ENCODE results near the gene CLDN25. TPM values are rescaled to one million over a fixed set of nuclear protein-coding genes. Genes with fewer than 3 reads are reported as not detected.
A peak's percentile ranks its signal among the peaks of the same experiment; 100 is the strongest.

CLDN25 gene
- total and polyA plus RNA-seq, 2 donors (not counting 3 experiments of a cell fraction or from before 2014, with no cell fraction given): not detected

GRCh38 chr11:113773092-113773415 is 6.5 kb upstream of the CLDN25 start:
- H3K27me3 ChIP-seq (ENCODE audit: control insufficient read depth in 2 of 2, insufficient read depth in 2 of 2, low read length in 2 of 2): peaks cover 11 to 22% of the 10 kb centered on the region in 2 experiments
- H3K9ac ChIP-seq (replicated peaks; ENCODE audit: extremely low read depth, insufficient read depth, low read length): peak overlapping the region; percentile 89
- DNase-seq (ENCODE audit: low read depth, low spot score): no peak
- H4K20me1 ChIP-seq (replicated peaks; ENCODE audit: control insufficient read depth, extremely low read depth, insufficient read depth, low read length): no peaks in the 10 kb centered on the region
- H3K27ac ChIP-seq (ENCODE audit: insufficient read depth, low read depth, low read length): peak overlapping the region; percentile 59
- CTCF ChIA-PET: interaction anchor here (0.6 to 2.9 kb wide), 26 partner anchors 8 to 489 kb away, joined by 3 to 19 read pairs (median 4); partner anchors contain the start of genes TTC12 and USP28
- dilution Hi-C loops (cut with MboI; ENCODE audit: extremely low pct_ligation_motif_present, low sequenced_read_pairs) (no loop called here), intact Hi-C loops (cut with micrococcal nuclease) (loop anchor here (1.0 to 10.0 kb wide), 5 partner anchors 102 to 629 kb away; partner anchors contain the start of genes ANKK1, C11orf71, RBM7 and TTC12)
- H3K4me2 ChIP-seq (ENCODE audit: insufficient read depth, low read length): peak overlapping the region; percentile 44
- peaks cover 6% of the 10 kb centered on the region for H3K4me1 ChIP-seq (ENCODE audit: control insufficient read depth, extremely low read depth, insufficient read depth, low read length)
- H3K4me3 ChIP-seq (replicated peaks in 1 of 3; ENCODE audit: insufficient read depth in 1 of 3, low read depth in 1 of 3, low read length in 3 of 3): peak overlapping the region; percentile 58 to 97 (median 64)
- no peak for FAIRE-seq
- H3K9me3 ChIP-seq (replicated peaks; ENCODE audit: control insufficient read depth, insufficient read depth, low read length): no peaks in the 10 kb centered on the region
- H2AFZ ChIP-seq (ENCODE audit: low read depth, low read length): peak overlapping the region; percentile 62
- no TSS peak for BruUV-seq (replicated peaks)
- H3K9me1 ChIP-seq (replicated peaks; ENCODE audit: control insufficient read depth, extremely low read depth, insufficient read depth, low read length): no peaks in the 10 kb centered on the region
- H3K36me3 ChIP-seq (ENCODE audit: control insufficient read depth in 2 of 2, extremely low read depth in 1 of 2, insufficient read depth in 2 of 2, low read length in 2 of 2): no peaks in the 10 kb centered on the region
- no peak for TF ChIP-seq MAX (IDR thresholded peaks at IDR 0.05; ENCODE audit: insufficient read depth, insufficient read length)
- TF ChIP-seq POLR2A (IDR thresholded peaks at IDR 0.05; ENCODE audit: low read depth, low read length): no peak
- no peak for TF ChIP-seq FOS (IDR thresholded peaks at IDR 0.05; ENCODE audit: borderline replicate concordance, insufficient read depth, low read length)
- no peak for TF ChIP-seq EZH2 (IDR thresholded peaks at IDR 0.05; ENCODE audit: borderline replicate concordance, low read depth, low read length, severe bottlenecking)
- TF ChIP-seq GATA2 (IDR thresholded peaks at IDR 0.05; ENCODE audit: insufficient read depth, insufficient read length, low read depth, low read length): no peak
- TF ChIP-seq POLR2AphosphoS5 (IDR thresholded peaks at IDR 0.05; ENCODE audit: insufficient read depth, low read depth, low read length): no peak
- no peak for TF ChIP-seq MYC (IDR thresholded peaks at IDR 0.05; ENCODE audit: low read depth, low read length)
- TF ChIP-seq JUN (IDR thresholded peaks at IDR 0.05; ENCODE audit: borderline replicate concordance, insufficient read depth, insufficient read length, low read depth): no peak
- no peak for TF ChIP-seq CTCF (IDR thresholded peaks at IDR 0.05; ENCODE audit: extremely low read depth in 1 of 2, insufficient read depth in 1 of 2, low read depth in 1 of 2, low read length in 2 of 2)
- peaks cover 24% of the 10 kb centered on the region for H3K79me2 ChIP-seq (ENCODE audit: control insufficient read depth, insufficient read depth, low read length)
- POLR2A ChIA-PET: interaction anchor here (0.6 to 0.7 kb wide), 2 partner anchors 56 to 84 kb away, joined by 3 to 4 read pairs; no protein-coding TSS in a partner anchor

Measured in endothelial cell of umbilical vein (primary cell).